Measurements from ENCODE around the gene VIT. TPM values are rescaled to one million over a fixed set of nuclear protein-coding genes. Genes with fewer than 3 reads are reported as not detected.

The VIT gene
- total RNA-seq, 4 donors from 2014 or later: 1.2 to 5.0 (median 3.8) TPM

GRCh38 chr2:36701391-36701795 lies 4.9 kb downstream of the VIT start:
- Histone ChIP-seq H3K36me3 (no peaks in the 10 kb centered on the region), H3K4me1 (no peaks in the 10 kb centered on the region), H3K27ac (no peak overlapping the region), H3K9me3 (no peaks in the 10 kb centered on the region), H3K4me3 (no peak overlapping the region), H3K27me3 (no peaks in the 10 kb centered on the region)
- TF ChIP-seq, protein P1, sequence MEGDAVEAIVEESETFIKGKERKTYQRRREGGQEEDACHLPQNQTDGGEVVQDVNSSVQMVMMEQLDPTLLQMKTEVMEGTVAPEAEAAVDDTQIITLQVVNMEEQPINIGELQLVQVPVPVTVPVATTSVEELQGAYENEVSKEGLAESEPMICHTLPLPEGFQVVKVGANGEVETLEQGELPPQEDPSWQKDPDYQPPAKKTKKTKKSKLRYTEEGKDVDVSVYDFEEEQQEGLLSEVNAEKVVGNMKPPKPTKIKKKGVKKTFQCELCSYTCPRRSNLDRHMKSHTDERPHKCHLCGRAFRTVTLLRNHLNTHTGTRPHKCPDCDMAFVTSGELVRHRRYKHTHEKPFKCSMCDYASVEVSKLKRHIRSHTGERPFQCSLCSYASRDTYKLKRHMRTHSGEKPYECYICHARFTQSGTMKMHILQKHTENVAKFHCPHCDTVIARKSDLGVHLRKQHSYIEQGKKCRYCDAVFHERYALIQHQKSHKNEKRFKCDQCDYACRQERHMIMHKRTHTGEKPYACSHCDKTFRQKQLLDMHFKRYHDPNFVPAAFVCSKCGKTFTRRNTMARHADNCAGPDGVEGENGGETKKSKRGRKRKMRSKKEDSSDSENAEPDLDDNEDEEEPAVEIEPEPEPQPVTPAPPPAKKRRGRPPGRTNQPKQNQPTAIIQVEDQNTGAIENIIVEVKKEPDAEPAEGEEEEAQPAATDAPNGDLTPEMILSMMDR (IDR thresholded peaks at IDR 0.05): no peak
- TF ChIP-seq POLR2A (IDR thresholded peaks at IDR 0.05): no peak
- DNase-seq: no peak

- DNase-seq: no peak
- H3K27ac ChIP-seq: no peak overlapping the region
- H3K27me3 ChIP-seq: no peaks in the 10 kb centered on the region
- H3K9me3 ChIP-seq: no peaks in the 10 kb centered on the region
- no peaks in the 10 kb centered on the region for H3K4me1 ChIP-seq
- H3K4me3 ChIP-seq: no peak overlapping the region
- TF ChIP-seq, protein P1 (IDR thresholded peaks at IDR 0.05): no peak
- H3K36me3 ChIP-seq: no peaks in the 10 kb centered on the region
Observed at GRCh38 chr2:36701918-36702317, 5.4 kb downstream of the VIT start.

DNA sequence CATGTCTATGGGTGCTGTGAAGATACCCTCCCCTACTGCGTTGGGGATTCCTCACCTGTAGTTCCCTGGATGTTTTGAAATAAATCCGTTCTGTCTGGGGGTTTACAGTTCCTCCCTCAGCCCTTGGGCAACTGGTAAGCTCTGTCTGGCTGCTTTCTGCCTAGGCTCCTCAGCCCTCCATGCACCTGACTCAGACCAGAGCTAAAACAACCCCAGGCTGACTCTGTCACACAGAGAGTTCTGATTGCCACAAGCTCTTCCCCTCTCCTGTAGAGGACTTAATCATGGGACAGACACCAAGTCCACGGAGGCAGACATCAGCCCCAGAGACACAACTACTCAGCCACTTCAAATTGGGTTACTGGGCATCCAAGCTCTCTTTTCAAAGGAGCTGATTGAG lies 6.3 kb downstream of the VIT start:
- Histone ChIP-seq H3K27ac (no peak overlapping the region), H3K4me3 (no peak overlapping the region), H3K36me3 (no peaks in the 10 kb centered on the region), H3K9me3 (no peaks in the 10 kb centered on the region), H3K4me1 (no peaks in the 10 kb centered on the region), H3K27me3 (no peaks in the 10 kb centered on the region)
- TF ChIP-seq, protein P1 (IDR thresholded peaks at IDR 0.05): no peak
- TF ChIP-seq POLR2A (IDR thresholded peaks at IDR 0.05): no peak
- no peak for DNase-seq

DNA sequence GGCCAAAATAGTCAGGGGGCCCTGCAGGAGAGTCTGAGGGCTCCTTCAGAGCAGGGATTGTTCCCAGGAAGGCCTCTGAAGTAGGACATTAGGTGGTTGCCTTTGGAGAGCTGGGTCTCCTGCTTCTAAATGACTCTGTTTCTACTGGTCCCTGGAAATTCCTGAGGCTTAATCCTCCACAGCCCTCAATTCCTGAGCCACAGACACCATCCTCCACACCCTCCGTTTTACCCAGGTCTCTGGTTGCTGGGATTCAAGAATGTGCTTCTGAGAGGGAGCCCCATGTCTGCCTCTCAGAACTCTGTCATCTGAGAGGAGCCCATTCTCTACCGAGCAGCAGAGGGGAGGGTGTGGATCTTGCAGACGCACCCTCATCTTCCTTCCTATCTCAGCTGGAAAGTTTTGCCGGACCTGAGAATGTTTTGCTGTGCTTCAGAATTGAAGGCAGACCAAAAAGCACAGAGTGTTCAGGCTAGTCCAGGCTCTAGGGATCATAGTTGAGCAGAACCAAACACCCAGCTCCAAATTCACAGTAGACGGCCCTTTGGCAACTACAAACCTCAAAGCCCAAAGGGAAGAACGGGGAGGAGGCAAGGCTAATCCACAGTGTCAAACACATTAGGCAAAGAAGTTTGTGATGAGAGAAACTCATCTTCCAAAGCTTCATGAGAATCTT lies 8.1 kb downstream of the VIT start:
- no peaks in the 10 kb centered on the region for H3K9me3 ChIP-seq
- H3K36me3 ChIP-seq: no peaks in the 10 kb centered on the region
- no peak overlapping the region for H3K4me3 ChIP-seq
- TF ChIP-seq, protein P1 (IDR thresholded peaks at IDR 0.05): no peak
- no peak for TF ChIP-seq POLR2A (IDR thresholded peaks at IDR 0.05)
- H3K27me3 ChIP-seq: no peaks in the 10 kb centered on the region
- H3K27ac ChIP-seq: no peak overlapping the region
- no peaks in the 10 kb centered on the region for H3K4me1 ChIP-seq
- no peak for DNase-seq

GRCh38 chr2:36705326-36706020 lies 9.0 kb downstream of the VIT start:
- TF ChIP-seq, protein P1 (IDR thresholded peaks at IDR 0.05): no peak
- TF ChIP-seq POLR2A (IDR thresholded peaks at IDR 0.05): no peak
- no peaks in the 10 kb centered on the region for H3K9me3 ChIP-seq
- no peaks in the 10 kb centered on the region for H3K27me3 ChIP-seq
- no peak overlapping the region for H3K4me3 ChIP-seq
- H3K36me3 ChIP-seq: no peaks in the 10 kb centered on the region
- no peaks in the 10 kb centered on the region for H3K4me1 ChIP-seq
- H3K27ac ChIP-seq: no peak overlapping the region
- DNase-seq: no peak

All from Peyer's patch (tissue), 4 donors.